H1 (cell line): ENCODE data around the gene SH3YL1. TPM values are rescaled to one million over a fixed set of nuclear protein-coding genes. Genes with fewer than 3 reads are reported as not detected.

Source experiments
- CTCF ChIA-PET: fragments of 300-600 bp; sonication (Branson Sonifier 250); formaldehyde crosslinking; loops from one replicate; lab custom pipeline; 2021; ENCODE audit not compliant: partially characterized antibody; lab: Charles Lee
- POLR2A ChIA-PET: fragments of 300-600 bp; sonication (Branson Sonifier 250); formaldehyde crosslinking; loops from one replicate; lab custom pipeline; 2021; ENCODE audit warnings: inconsistent platforms; ENCODE audit not compliant: partially characterized antibody; lab: Charles Lee
- DNase-seq, 2 experiments: peaks; one replicate each; pipeline versions ENCODE4 v3.0.0 to v3.0.0-alpha.2; 2010 to 2022; ENCODE audit warnings: low spot score in 2 of 2, low read depth in 1 of 2, mixed read lengths in 1 of 2
- FAIRE-seq: peaks from 2 replicates; lab custom pipeline; 2011; peaks lifted over from hg19 to GRCh38; lab: Jason Lieb, UNC
- H2AFZ ChIP-seq: 2 replicates; pipeline ENCODE4 v1.8.1; 2012; ENCODE audit warnings: low read length, inconsistent platforms
- H2AK5ac ChIP-seq: 2 replicates; pipeline ENCODE4 v1.6.1; 2013; ENCODE audit warnings: low read depth, low read length
- H2BK120ac ChIP-seq: replicated peaks from 2 replicates; pipeline ENCODE3; 2013; ENCODE audit warnings: low read depth, low read length, inconsistent platforms
- H2BK12ac ChIP-seq: 2 replicates; pipeline ENCODE4 v1.6.1; 2013; ENCODE audit warnings: low read depth, low read length
- H2BK15ac ChIP-seq: 2 replicates; pipeline ENCODE4 v1.6.1; 2013; ENCODE audit warnings: low read length
- H2BK20ac ChIP-seq: 2 replicates; pipeline ENCODE4 v1.6.1; 2013; ENCODE audit warnings: low read length
- H2BK5ac ChIP-seq: 2 replicates; pipeline ENCODE4 v1.6.1; 2013; ENCODE audit warnings: low read depth, low read length
- H3K14ac ChIP-seq: 2 replicates; pipeline ENCODE4 v1.6.1; 2013; ENCODE audit warnings: inconsistent platforms; ENCODE audit not compliant: insufficient read length
- H3K18ac ChIP-seq: 2 replicates; pipeline ENCODE4 v1.6.1; 2013; ENCODE audit warnings: low read length; ENCODE audit errors: extremely low read depth
- H3K23ac ChIP-seq: 2 replicates; pipeline ENCODE4 v1.6.1; 2013; ENCODE audit warnings: inconsistent platforms; ENCODE audit not compliant: insufficient read length
- H3K23me2 ChIP-seq: 2 replicates; pipeline ENCODE4 v1.6.1; 2013; ENCODE audit warnings: low read depth, low read length
- H3K27ac ChIP-seq: 2 replicates; pipeline ENCODE4 v1.6.1; 2011; ENCODE audit warnings: low read depth, low read length, inconsistent platforms
- H3K27me3 ChIP-seq, 4 experiments: replicated peaks in 1 of 4; 1 replicate in 1 of 4; 2 replicates in 3 of 4; pipeline versions ENCODE4 v1.6.1 to v1.8.1; 2011 to 2013; ENCODE audit warnings: low read length in 3 of 4, mild to moderate bottlenecking in 3 of 4, inconsistent platforms in 2 of 4, mixed read lengths in 2 of 4, moderate library complexity in 1 of 4; ENCODE audit not compliant: control insufficient read depth in 3 of 4, insufficient read depth in 3 of 4; ENCODE audit errors: extremely low read depth in 1 of 4
- H3K36me3 ChIP-seq, 4 experiments: 2 replicates each; pipeline versions ENCODE4 v1.6.1 to v1.8.1; 2011 to 2013; ENCODE audit warnings: mild to moderate bottlenecking in 4 of 4, low read length in 3 of 4, moderate library complexity in 2 of 4, control low read depth in 1 of 4, inconsistent platforms in 1 of 4; ENCODE audit not compliant: insufficient read depth in 4 of 4, control insufficient read depth in 2 of 4
- H3K4ac ChIP-seq: replicated peaks from 2 replicates; pipeline ENCODE3; 2013; ENCODE audit warnings: low read length, low read depth, mixed read lengths, inconsistent platforms; ENCODE audit not compliant: insufficient read length
- H3K4me1 ChIP-seq, 4 experiments: replicated peaks in 1 of 4; 1 replicate in 1 of 4; 2 replicates in 3 of 4; pipeline versions ENCODE4 v1.6.1 to v1.8.1; 2011 to 2013; ENCODE audit warnings: low read length in 3 of 4, inconsistent platforms in 2 of 4, mixed read lengths in 1 of 4; ENCODE audit not compliant: insufficient read depth in 4 of 4, control insufficient read depth in 3 of 4
- H3K4me2 ChIP-seq, 2 experiments: 2 replicates each; pipeline versions ENCODE4 v1.6.1 to v1.8.1; 2011 to 2013; ENCODE audit warnings: low read depth in 2 of 2, low read length in 2 of 2, control low read depth in 1 of 2, inconsistent platforms in 1 of 2, mild to moderate bottlenecking in 1 of 2; ENCODE audit not compliant: insufficient read depth in 1 of 2
- H3K4me3 ChIP-seq, 4 experiments: fragments of 200-600, 300-600 bp in 1 of 4; sonication (generic), shearing (Covaris generic), sonication (Bioruptor Twin) in 1 of 4; 2 replicates each; pipeline versions ENCODE4 v1.5.1 to v1.8.1; 2011 to 2016; ENCODE audit warnings: low read length in 4 of 4, low read depth in 3 of 4, control low read depth in 2 of 4, inconsistent platforms in 2 of 4, mild to moderate bottlenecking in 2 of 4, mixed read lengths in 1 of 4, moderate library complexity in 1 of 4; ENCODE audit not compliant: insufficient read depth in 2 of 4; ENCODE audit errors: extremely low read depth in 1 of 4
- H3K56ac ChIP-seq: replicated peaks from 2 replicates; pipeline ENCODE3; 2013; ENCODE audit warnings: low read depth, mild to moderate bottlenecking, mixed read lengths, low read length, inconsistent platforms; ENCODE audit not compliant: insufficient read length
- H3K79me1 ChIP-seq: 2 replicates; pipeline ENCODE4 v1.6.1; 2013; ENCODE audit warnings: low read depth, low read length, control low read depth
- H3K79me2 ChIP-seq, 2 experiments: 2 replicates each; pipeline versions ENCODE4 v1.6.1 to v1.8.1; 2012 to 2013; ENCODE audit warnings: low read length in 2 of 2, mild to moderate bottlenecking in 2 of 2, inconsistent platforms in 1 of 2; ENCODE audit not compliant: insufficient read depth in 2 of 2, control insufficient read depth in 1 of 2
- H3K9ac ChIP-seq, 4 experiments: replicated peaks in 1 of 4; 1 replicate in 1 of 4; 2 replicates in 3 of 4; pipeline versions ENCODE4 v1.6.1 to v1.8.1; 2011 to 2013; ENCODE audit warnings: low read depth in 3 of 4, low read length in 3 of 4, control low read depth in 2 of 4, mild to moderate bottlenecking in 2 of 4, moderate library complexity in 2 of 4, inconsistent platforms in 1 of 4; ENCODE audit errors: extremely low read depth in 1 of 4
- H3K9me3 ChIP-seq, 2 experiments: 2 replicates each; pipeline versions ENCODE4 v1.6.1 to v1.8.1; 2012 to 2013; ENCODE audit warnings: mild to moderate bottlenecking in 2 of 2, moderate library complexity in 2 of 2, control low read depth in 1 of 2, inconsistent platforms in 1 of 2, low read depth in 1 of 2, low read length in 1 of 2, mixed read lengths in 1 of 2; ENCODE audit not compliant: insufficient read depth in 2 of 2
- H4K20me1 ChIP-seq, 2 experiments: replicated peaks in 1 of 2; 2 replicates each; pipeline versions ENCODE3 to v1.8.1; 2011 to 2013; ENCODE audit warnings: inconsistent platforms in 2 of 2, low read length in 2 of 2, mild to moderate bottlenecking in 1 of 2; ENCODE audit not compliant: insufficient read depth in 2 of 2, control insufficient read depth in 1 of 2
- H4K5ac ChIP-seq: 2 replicates; pipeline ENCODE4 v1.6.1; 2013; ENCODE audit warnings: low read length, low read depth, mixed read lengths, inconsistent platforms; ENCODE audit not compliant: insufficient read length
- H4K8ac ChIP-seq: 2 replicates; pipeline ENCODE4 v1.8.0; 2013; ENCODE audit warnings: mild to moderate bottlenecking, moderate library complexity, low read length, inconsistent platforms; ENCODE audit not compliant: insufficient read depth; ENCODE audit errors: extremely low read depth
- H4K91ac ChIP-seq: replicated peaks from 2 replicates; pipeline ENCODE3; 2013; ENCODE audit warnings: low read length, mixed read lengths, inconsistent platforms; ENCODE audit not compliant: insufficient read length
- ASH2L ChIP-seq: fragments of 200-600, 300-600 bp; sonication (generic); IDR thresholded peaks from one replicate; pipeline ENCODE4 v1.7.1; 2017; ENCODE audit warnings: low read length
- BACH1 ChIP-seq: IDR thresholded peaks from 2 replicates; pipeline ENCODE4 v1.6.1; 2012; ENCODE audit warnings: low read length, improper control_type of control experiment
- CBX8 ChIP-seq: fragments of 300-800, 300-1000 bp; sonication (generic); IDR thresholded peaks from 2 replicates; pipeline ENCODE4 v1.7.1; 2016; ENCODE audit warnings: low read depth, low read length, borderline replicate concordance
- CEBPB ChIP-seq: IDR thresholded peaks from 2 replicates; pipeline ENCODE4 v1.6.1; 2012; ENCODE audit warnings: low read depth, low read length
- CHD1 ChIP-seq: IDR thresholded peaks from 2 replicates; pipeline ENCODE4 v1.6.1; 2012; ENCODE audit warnings: low read depth, low read length, improper control_type of control experiment
- CTBP2 ChIP-seq: IDR thresholded peaks from 2 replicates; pipeline ENCODE4 v1.7.0; 2011; ENCODE audit warnings: borderline replicate concordance, mild to moderate bottlenecking, moderate library complexity, mixed read lengths, low read length; ENCODE audit not compliant: insufficient read depth, insufficient read length
- KDM1A ChIP-seq: fragments of 200-600, 300-600 bp; sonication (generic); IDR thresholded peaks from 2 replicates; pipeline ENCODE4 v1.7.1; 2016; ENCODE audit warnings: mild to moderate bottlenecking, low read length, borderline replicate concordance
- MAFK ChIP-seq: IDR thresholded peaks from 2 replicates; pipeline ENCODE4 v1.6.1; 2012; ENCODE audit warnings: low read depth, mild to moderate bottlenecking, improper control_type of control experiment, low read length
- NRF1 ChIP-seq: IDR thresholded peaks from 2 replicates; pipeline ENCODE4 v1.6.1; 2011; ENCODE audit warnings: mild to moderate bottlenecking, low read depth, low read length, improper control_type of control experiment
- PHF8 ChIP-seq: fragments of 200-600 bp; sonication (generic); conservative IDR thresholded peaks from 2 replicates; pipeline ENCODE4 v1.7.1; 2012; ENCODE audit warnings: low read depth, mild to moderate bottlenecking, inconsistent platforms, low read length, moderate library complexity
- RBBP5 ChIP-seq: IDR thresholded peaks from 2 replicates; pipeline ENCODE4 v1.7.1; 2012; ENCODE audit warnings: low read depth, mild to moderate bottlenecking, inconsistent platforms, low read length, moderate library complexity, borderline replicate concordance
- SIN3A ChIP-seq, 2 experiments: IDR thresholded peaks in 1 of 2; conservative IDR thresholded peaks in 1 of 2; 2 replicates each; pipeline ENCODE4 v1.6.1; 2011 to 2012; ENCODE audit warnings: low read length in 2 of 2, improper control_type of control experiment in 1 of 2, low read depth in 1 of 2, mild to moderate bottlenecking in 1 of 2
- SRF ChIP-seq: IDR thresholded peaks from 2 replicates; pipeline ENCODE4 v1.6.1; 2011; ENCODE audit warnings: mild to moderate bottlenecking, low read depth, low read length, moderate library complexity
- TEAD4 ChIP-seq: IDR thresholded peaks from 2 replicates; pipeline ENCODE4 v1.6.1; 2012; ENCODE audit warnings: low read depth, low read length, inconsistent platforms, mixed read lengths
- WGBS, 2 experiments: shearing (Covaris generic) in 1 of 2; methylation state at CpG; one replicate each; pipeline versions ENCODE4 v1.1.6 to v1.1.7; 2013 to 2015; ENCODE audit warnings: low lambda C conversion rate in 2 of 2, mixed read lengths in 2 of 2, inconsistent platforms in 1 of 2, low coverage in 1 of 2, missing lambda C conversion rate in 1 of 2; ENCODE audit not compliant: insufficient replicate concordance in 2 of 2, insufficient coverage in 1 of 2, insufficient read length in 1 of 2; ENCODE audit errors: extremely low coverage in 1 of 2, missing lambda C conversion rate in 1 of 2; 5-methylcytosine and 5-hydroxymethylcytosine counted together
- polyA plus RNA-seq, 7 experiments: library from polyadenylated mRNA; depleted of rRNA in 3 of 7; stranded (reverse) in 5 of 7; unstranded in 2 of 7; fragments of >200 nt in 5 of 7; fragments of 200-250 nt in 2 of 7; gene quantifications; 1 replicate in 5 of 7; 2 replicates in 1 of 7; 4 replicates in 1 of 7; pipeline versions ENCODE4 v1.2.1 to v1.2.3, GENCODE V29; 2011 to 2013; ENCODE audit warnings: missing spikeins in 2 of 7, mixed read lengths in 2 of 7
- total RNA-seq: library from RNA; stranded (reverse); fragmentation: NEBNext Ultra II Directional; extraction: Animal tissue kit (Norgen Biotek cat#: 25700); gene quantifications from 2 replicates; pipeline ENCODE4 v1.2.1, GENCODE V29; 2021

Gene SH3YL1
- total and polyA plus RNA-seq, 2 of the 8 experiments (the other 6 are each of a cell fraction or from before 2014, with no cell fraction given) = 13.6 to 37.2 TPM

DNA sequence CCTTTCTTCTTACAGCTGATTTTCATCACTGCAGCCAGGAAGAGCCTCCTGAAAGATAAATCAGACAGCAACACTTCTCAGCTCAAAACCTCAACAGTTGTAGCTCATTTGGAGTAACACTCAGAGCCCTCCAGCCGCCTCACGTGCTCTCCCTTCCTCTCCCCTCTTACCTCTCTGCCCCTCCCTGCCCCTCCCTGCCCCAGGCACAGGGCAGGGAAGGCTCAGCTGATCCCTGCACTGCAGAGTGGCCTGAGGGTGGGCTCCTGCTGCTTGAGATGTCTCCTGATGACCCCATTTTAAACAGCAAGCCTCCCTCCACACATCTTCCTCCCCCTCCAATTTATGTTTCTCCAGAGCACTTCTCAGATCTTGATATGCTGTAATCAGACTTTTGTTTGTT lies 54.4 kb downstream of the SH3YL1 start:
- Histone ChIP-seq H2BK120ac (no peak overlapping the region), H3K36me3 (no peaks in the 10 kb centered on the region; a peak in 1 of 8 replicates), H2BK20ac (no peak overlapping the region), H3K56ac (no peak overlapping the region), H3K9me3 (peaks cover 0 to 4% of the 10 kb centered on the region in 2 experiments; a peak in 2 of 4 replicates), H4K20me1 (no peaks in the 10 kb centered on the region), H3K4me2 (no peak overlapping the region), H3K18ac (no peak overlapping the region), H2BK15ac (no peak overlapping the region), H4K8ac (no peak overlapping the region), H3K23ac (no peak overlapping the region), H2BK5ac (no peak overlapping the region), H3K4me1 (no peaks in the 10 kb centered on the region), H3K9ac (no peak overlapping the region), H4K5ac (no peak overlapping the region), H2AK5ac (no peak overlapping the region), H3K14ac (no peak overlapping the region), H3K27me3 (no peaks in the 10 kb centered on the region), H3K23me2 (no peaks in the 10 kb centered on the region; the same call in 1 of the 2 replicates), H2BK12ac (no peak overlapping the region), H4K91ac (no peak overlapping the region), H3K4me3 (no peak overlapping the region), H2AFZ (no peak overlapping the region), H3K4ac (no peak overlapping the region), H3K79me1 (no peaks in the 10 kb centered on the region), H3K79me2 (no peaks in the 10 kb centered on the region), H3K27ac (no peak overlapping the region)
- no peak for DNase-seq
- WGBS, 2 experiments = 73% methylated on average over 2 of the region's 2 CpGs; no CpG with 5 or more reads in 1 of the 2 experiments
- ChIA-PET CTCF (interaction anchor here (0.6 to 3.0 kb wide), 3 partner anchors 38 to 124 kb away, joined by 3 to 7 read pairs (median 3); no protein-coding TSS in a partner anchor), POLR2A (no interaction called here)
- no peak for FAIRE-seq
- TF ChIP-seq TEAD4 = no peak
- no peak for TF ChIP-seq NRF1
- TF ChIP-seq CTBP2 = no peak
- no peak for TF ChIP-seq CBX8
- TF ChIP-seq CHD1 = no peak
- no peak for TF ChIP-seq SIN3A (conservative IDR thresholded peaks at IDR 0.05 in 1 of 2, IDR thresholded peaks at IDR 0.05 in 1 of 2; ENCODE audit: low read depth in 1 of 2, low read length in 2 of 2)
- no peak for TF ChIP-seq BACH1
- no peak for TF ChIP-seq SRF
- TF ChIP-seq RBBP5 = no peak
- no peak for TF ChIP-seq CEBPB
- no peak for TF ChIP-seq MAFK
- no peak for TF ChIP-seq KDM1A
- no peak for TF ChIP-seq ASH2L
- no peak for TF ChIP-seq PHF8
